ENCODE measurements around the gene BCAP31.

GRCh38 chrX:153700967-153701366 is 23.2 kb downstream of the BCAP31 start:
- TF ChIP-seq CTCF (conservative IDR thresholded peaks at IDR 0.05; ENCODE audit: low read length) (no peak), EZH2phosphoT487 (IDR thresholded peaks at IDR 0.05; ENCODE audit: borderline replicate concordance, low read depth, low read length) (no peak)

Measured in OCI-LY7 (cell line).